HepG2 (cell line): Measurements from ENCODE around the gene ERO1A. TPM values are rescaled to one million over a fixed set of nuclear protein-coding genes. Genes with fewer than 3 reads are reported as not detected.

ENCODE experiments used
- ARNT2 ChIP-seq: sonication (generic); formaldehyde crosslinking; IDR thresholded peaks from 2 replicates; pipeline ENCODE4 v1.8.0; 2022; ENCODE audit warnings: mild to moderate bottlenecking, low read depth, missing genetic modification reagents, moderate library complexity
- ASH2L ChIP-seq: fragments of 300-600, 200-600 bp; sonication (generic); IDR thresholded peaks from 2 replicates; pipeline ENCODE4 v1.7.0; 2017; ENCODE audit warnings: low read depth, mild to moderate bottlenecking, moderate library complexity, mixed read lengths, low read length; ENCODE audit not compliant: insufficient read length
- ERF ChIP-seq: IDR thresholded peaks from 2 replicates; pipeline ENCODE4 v1.6.1; 2018; ENCODE audit warnings: missing biosample characterization, missing genetic modification reagents
- FOXC1 ChIP-seq: sonication (generic); formaldehyde crosslinking; IDR thresholded peaks from 2 replicates; pipeline ENCODE4 v1.8.0; 2022; ENCODE audit warnings: mild to moderate bottlenecking, missing genetic modification reagents, borderline replicate concordance
- KMT2A ChIP-seq: sonication (generic); formaldehyde crosslinking; IDR thresholded peaks from 2 replicates; pipeline ENCODE4 v1.4.0; 2020; ENCODE audit warnings: missing genetic modification reagents
- NRL ChIP-seq: sonication (generic); formaldehyde crosslinking; IDR thresholded peaks from 2 replicates; pipeline ENCODE4 v1.5.0; 2020; ENCODE audit warnings: missing genetic modification reagents, mild to moderate bottlenecking, moderate library complexity, borderline replicate concordance
- PHB2 ChIP-seq: fragments of 450-650 bp; IDR thresholded peaks from 2 replicates; pipeline ENCODE4 v1.6.1; 2018; ENCODE audit not compliant: partially characterized antibody
- PHF8 ChIP-seq: sonication (generic); formaldehyde crosslinking; IDR thresholded peaks from 2 replicates; pipeline ENCODE4 v1.5.0; 2020; ENCODE audit warnings: missing genetic modification reagents
- RFX1 ChIP-seq: fragments of 450-650 bp; IDR thresholded peaks from 2 replicates; pipeline ENCODE4 v1.6.1; 2017
- RORA ChIP-seq: sonication (generic); formaldehyde crosslinking; IDR thresholded peaks from 2 replicates; pipeline ENCODE4 v1.5.0; 2020; ENCODE audit warnings: mild to moderate bottlenecking, missing genetic modification reagents, moderate library complexity
- SAFB2 ChIP-seq: sonication (generic); formaldehyde crosslinking; IDR thresholded peaks from 2 replicates; pipeline ENCODE4 v1.5.1; 2020; ENCODE audit warnings: missing genetic modification reagents, low read depth, mild to moderate bottlenecking, borderline replicate concordance
- SETDB1 ChIP-seq: sonication (generic); formaldehyde crosslinking; IDR thresholded peaks from 2 replicates; pipeline ENCODE4 v1.5.1; 2020; ENCODE audit warnings: missing genetic modification reagents, mild to moderate bottlenecking, borderline replicate concordance
- SRSF1 ChIP-seq: fragments of 200-400 bp; formaldehyde crosslinking; optimal IDR thresholded peaks from 2 replicates; pipeline ENCODE3; 2017; ENCODE audit warnings: mild to moderate bottlenecking, low read depth, low read length, moderate library complexity
- ZBTB25 ChIP-seq: IDR thresholded peaks from 2 replicates; pipeline ENCODE4 v1.6.1; 2018; ENCODE audit warnings: missing genetic modification reagents
- ZNF329 ChIP-seq: sonication (generic); formaldehyde crosslinking; IDR thresholded peaks from 2 replicates; pipeline ENCODE4 v1.9.0; 2021; ENCODE audit warnings: low read depth, mild to moderate bottlenecking, missing genetic modification reagents
- ZNF354B ChIP-seq: sonication (generic); formaldehyde crosslinking; IDR thresholded peaks from 2 replicates; pipeline ENCODE4 v1.8.0; 2022; ENCODE audit warnings: mild to moderate bottlenecking, missing genetic modification reagents
- ZNF407 ChIP-seq: sonication (generic); formaldehyde crosslinking; IDR thresholded peaks from one replicate; pipeline ENCODE4 v1.5.1; 2020; ENCODE audit warnings: mild to moderate bottlenecking, missing genetic modification reagents; ENCODE audit errors: not compliant biosample characterization
- ZNF556 ChIP-seq: sonication (generic); formaldehyde crosslinking; IDR thresholded peaks from 2 replicates; pipeline ENCODE4 v1.4.0; 2020; ENCODE audit warnings: mild to moderate bottlenecking, missing genetic modification reagents, borderline replicate concordance
- ZNF841 ChIP-seq: sonication (generic); formaldehyde crosslinking; IDR thresholded peaks from 2 replicates; pipeline ENCODE4 v1.8.1; 2023; ENCODE audit warnings: missing genetic modification reagents, borderline replicate concordance
- ZSCAN31 ChIP-seq: sonication (generic); formaldehyde crosslinking; IDR thresholded peaks from 2 replicates; pipeline ENCODE4 v1.5.0; 2020; ENCODE audit warnings: low read depth, mild to moderate bottlenecking, missing genetic modification reagents
- polyA plus RNA-seq, 8 experiments: library from polyadenylated mRNA; depleted of rRNA in 3 of 8; stranded (reverse) in 7 of 8; unstranded in 1 of 8; fragments of >200 nt; fragmentation: Illumina TruSeq in 4 of 8; extraction: Trizol in 4 of 8; gene quantifications; 2 replicates each; pipeline versions ENCODE4 v1.2.1 to v1.2.3, GENCODE V29; 2011 to 2016; ENCODE audit warnings: low read depth in 4 of 8, missing spikeins in 1 of 8, mixed read lengths in 1 of 8; ENCODE audit not compliant: insufficient read depth in 1 of 8
- total RNA-seq, 5 experiments: library from RNA; depleted of rRNA; stranded (reverse); fragments of >200 nt; fragmentation: Illumina TruSeq; extraction: Trizol; gene quantifications; 2 replicates each; pipeline ENCODE4 v1.2.3, GENCODE V29; 2016; ENCODE audit warnings: low read depth in 1 of 5

Gene ERO1A
- total and polyA plus RNA-seq, 2 of the 13 experiments (the other 11 are each of a cell fraction or from before 2014, with no cell fraction given): 60.3 to 137 TPM

GRCh38 chr14:52694761-52695480 lies 437 bp downstream of the ERO1A start (continued):
- TF ChIP-seq FOXC1 (CRISPR knock-in tag) (no peak), SAFB2 (CRISPR knock-in tag) (peak; percentile 39; the same call in 1 of the 2 replicates), ARNT2 (CRISPR knock-in tag) (0 out of 2 replicates have a peak, but pooled peaks have one; percentile 74), RFX1 (no peak), ZNF407 (CRISPR knock-in tag) (peak; percentile 88), PHF8 (CRISPR knock-in tag) (peak; percentile 81), PHB2 (no peak), NRL (CRISPR knock-in tag) (no peak), ZBTB25 (CRISPR knock-in tag) (peak; percentile 24; the same call in 1 of the 2 replicates), ZNF329 (CRISPR knock-in tag) (no peak), SETDB1 (CRISPR knock-in tag) (no peak), ZSCAN31 (CRISPR knock-in tag) (peak; percentile 85; the same call in 1 of the 2 replicates), ZNF354B (CRISPR knock-in tag) (no peak), KMT2A (peak; percentile 92), ZNF841 (0 out of 2 replicates have a peak, but pooled peaks have one; percentile 14), ASH2L (peak; percentile 94), ERF (CRISPR knock-in tag) (no peak), SRSF1 (peak; percentile 73), ZNF556 (CRISPR knock-in tag) (no peak), RORA (CRISPR knock-in tag) (no peak)
